ENCODE results near the gene IER3IP1.
"Not testable (repeated sequence)": the region's sequence is repeated elsewhere in the genome, so short reads cannot be mapped to it uniquely, and the experiment has no call there.

IER3IP1 gene, protein sequence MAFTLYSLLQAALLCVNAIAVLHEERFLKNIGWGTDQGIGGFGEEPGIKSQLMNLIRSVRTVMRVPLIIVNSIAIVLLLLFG

DNA sequence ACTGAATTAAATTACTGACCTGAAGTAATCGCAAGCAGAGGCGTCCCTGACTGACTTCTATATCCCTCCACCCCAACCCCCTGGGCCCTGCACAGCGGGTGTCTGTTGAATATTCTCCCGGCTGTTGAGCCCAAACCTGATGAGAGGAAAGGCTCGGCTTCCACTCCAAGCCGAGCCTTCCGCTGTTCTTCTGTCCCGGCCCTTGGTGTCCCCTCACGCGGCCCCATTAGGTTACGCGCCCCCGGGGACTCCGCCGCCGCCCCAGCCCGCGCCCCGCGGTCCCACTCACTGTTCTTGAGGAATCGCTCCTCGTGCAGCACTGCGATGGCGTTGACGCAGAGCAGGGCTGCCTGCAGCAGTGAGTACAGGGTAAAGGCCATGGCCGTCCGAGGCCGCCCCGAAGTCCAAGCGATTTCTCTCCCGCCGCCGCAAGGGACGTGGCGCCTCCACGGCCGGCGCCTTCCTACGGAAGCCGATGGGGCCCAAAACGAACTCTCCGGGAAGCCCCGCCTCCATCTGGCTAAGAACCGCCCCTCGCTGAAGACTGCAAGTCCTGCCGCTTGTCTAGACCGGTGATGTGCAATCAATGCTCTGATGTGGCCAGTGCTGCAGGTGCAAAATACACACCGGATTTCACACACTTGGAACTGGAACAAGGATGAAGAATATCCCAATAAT, at the start of gene IER3IP1:
TSS of gene IER3IP1 (minus strand) at position 467 of the 678 bp plus-strand sequence. CDS start at position 380, 87 bp downstream.
- peak; percentile 93 for DNase-seq

DNA sequence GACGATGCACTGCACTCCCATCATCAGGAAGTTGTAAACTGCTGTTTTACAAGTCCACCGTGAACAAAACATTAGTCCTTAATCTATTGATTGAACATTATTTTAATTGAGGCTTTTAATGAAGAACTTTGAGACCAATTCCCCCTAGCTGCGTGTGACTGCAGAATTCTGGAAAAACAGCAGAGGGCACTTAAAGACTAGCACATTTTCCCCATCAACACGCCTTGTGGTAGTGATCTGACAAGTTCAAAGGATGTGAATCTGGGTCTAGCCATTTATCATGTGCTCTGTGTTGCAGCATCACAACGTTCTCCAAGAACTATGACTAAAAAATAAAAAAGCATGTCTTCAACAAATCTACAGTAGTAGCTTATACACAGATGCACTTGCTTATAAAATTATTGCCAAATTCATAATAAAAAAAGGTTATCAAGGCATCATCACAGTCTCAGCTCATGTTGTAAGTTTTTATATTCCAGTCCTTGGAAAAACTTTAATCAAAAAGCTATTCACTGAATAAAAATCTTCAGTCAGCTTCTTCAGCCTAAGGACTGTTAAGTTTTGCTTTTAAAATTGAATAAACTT, 39.5 kb upstream of the IER3IP1 start:
- DNase-seq = peak; percentile 44

DNA sequence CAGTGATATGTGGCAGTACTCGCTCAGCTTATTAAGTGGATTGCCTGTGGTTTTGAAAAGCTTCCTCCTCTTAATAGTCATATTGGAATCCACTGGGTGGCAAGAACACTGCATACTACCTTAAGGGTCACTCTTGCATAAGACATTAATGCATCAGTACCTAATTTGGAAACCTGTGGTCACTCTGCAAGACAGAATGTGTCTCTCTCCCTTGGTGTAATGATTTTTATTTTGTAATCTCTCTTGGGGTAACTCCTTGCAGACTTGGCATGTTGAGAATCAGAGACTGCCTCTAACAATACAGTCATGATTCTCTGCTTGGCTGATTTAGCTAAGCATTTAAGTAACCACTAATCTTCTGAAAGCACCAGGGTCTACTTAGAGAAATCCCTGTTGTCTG, 33.0 kb upstream of the IER3IP1 start:
- DNase-seq = peak; percentile 6

DNA sequence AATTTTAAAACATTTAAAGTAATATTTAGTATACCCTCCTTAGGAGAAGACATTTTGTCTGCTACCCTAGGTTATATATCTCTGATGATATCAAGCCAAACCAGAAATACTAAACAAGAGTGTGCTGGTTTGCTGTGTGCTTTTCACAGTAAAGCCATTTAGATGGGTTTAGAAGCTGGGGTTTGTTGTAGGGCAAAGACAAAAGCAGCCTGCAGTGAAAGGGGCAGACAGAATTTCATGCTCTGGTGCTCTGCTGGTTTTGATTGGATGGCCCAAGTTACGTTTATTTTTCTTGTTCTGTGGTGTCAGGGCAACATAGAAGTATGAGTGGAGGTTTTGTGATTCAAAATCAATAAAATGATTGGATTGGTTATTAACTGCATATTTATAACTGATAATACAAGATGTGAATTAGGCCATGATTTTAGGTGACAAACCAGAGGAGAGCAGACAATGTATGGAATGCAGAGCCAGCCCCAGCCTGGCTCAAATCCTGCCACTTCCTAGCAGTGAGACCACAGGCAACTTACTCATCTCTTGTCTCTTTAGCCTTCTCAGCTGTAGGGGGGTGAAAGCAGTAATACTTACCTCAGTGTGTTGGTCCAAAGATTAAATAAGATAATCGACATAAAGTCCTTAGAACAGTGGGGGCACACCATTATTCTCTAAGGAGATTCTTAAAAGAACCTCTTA, 30.9 kb upstream of the IER3IP1 start:
- DNase-seq = peak; percentile 32

DNA sequence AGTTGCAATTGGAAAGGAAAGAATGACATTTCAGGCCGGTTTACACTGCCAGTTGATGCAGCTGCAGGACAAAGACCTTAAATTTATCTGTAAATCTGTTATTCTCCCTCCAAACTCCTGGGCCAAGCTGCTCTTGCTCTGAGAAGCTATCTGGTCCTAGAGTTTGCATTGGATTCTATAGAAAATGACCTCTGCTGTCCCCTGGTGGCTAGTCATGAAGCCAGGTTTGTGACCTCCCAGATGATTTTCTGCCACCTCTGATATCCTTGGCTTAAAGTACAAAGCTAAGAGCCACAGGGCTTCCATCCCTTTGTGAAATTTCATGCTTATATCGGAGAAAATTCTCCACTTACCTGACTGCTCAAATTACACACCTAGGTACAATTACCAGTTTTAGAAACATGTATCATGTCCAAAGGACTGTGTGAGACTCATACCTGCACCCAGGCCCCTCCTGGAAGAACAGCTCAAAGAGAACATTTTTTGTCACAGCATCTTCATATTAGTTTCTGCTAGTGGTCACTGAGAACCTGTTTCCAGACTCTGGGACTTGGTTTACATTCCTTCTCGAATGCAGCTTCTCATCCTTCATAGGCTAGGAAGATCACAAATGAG, 28.9 kb upstream of the IER3IP1 start:
- peak; percentile 33 for DNase-seq

DNA sequence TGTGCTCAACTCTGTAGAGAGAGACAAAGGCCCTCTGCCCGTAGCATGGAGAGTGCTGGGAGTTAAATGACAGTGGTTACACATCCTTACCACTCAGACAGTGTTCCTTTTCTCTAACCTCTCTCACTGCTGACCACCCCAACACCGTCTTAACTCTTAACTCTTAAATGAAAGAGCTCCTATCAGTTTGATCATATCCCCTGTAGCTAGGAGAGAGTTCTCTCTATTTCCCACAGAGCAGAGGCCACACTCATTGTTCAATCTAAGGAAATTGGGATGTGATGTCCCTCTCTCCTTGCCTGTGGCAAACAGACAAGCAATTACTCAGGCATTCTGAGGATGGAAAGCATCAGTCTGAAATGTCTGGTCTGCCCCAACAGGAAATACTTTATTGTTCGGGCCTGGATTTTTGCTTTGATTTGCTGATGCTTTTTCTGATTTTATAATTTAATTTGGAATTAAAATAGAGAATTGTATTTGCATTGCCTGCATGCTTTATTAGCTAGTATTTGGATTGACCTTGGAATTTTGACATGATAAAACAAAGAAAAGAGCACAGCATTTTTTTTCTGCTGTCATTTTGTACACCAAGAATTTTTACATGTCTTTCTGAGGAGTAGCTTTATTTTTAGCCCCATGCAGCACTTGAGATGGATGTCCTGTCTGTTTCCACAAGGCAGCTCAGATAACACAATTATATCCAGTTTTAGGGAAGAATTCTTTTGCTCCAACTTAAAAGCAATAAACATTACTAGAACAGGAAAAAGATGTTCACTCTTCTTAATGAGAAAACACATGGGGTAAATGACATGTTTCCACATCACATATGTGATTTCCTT, 27.7 kb upstream of the IER3IP1 start:
- DNase-seq = no peak

DNA sequence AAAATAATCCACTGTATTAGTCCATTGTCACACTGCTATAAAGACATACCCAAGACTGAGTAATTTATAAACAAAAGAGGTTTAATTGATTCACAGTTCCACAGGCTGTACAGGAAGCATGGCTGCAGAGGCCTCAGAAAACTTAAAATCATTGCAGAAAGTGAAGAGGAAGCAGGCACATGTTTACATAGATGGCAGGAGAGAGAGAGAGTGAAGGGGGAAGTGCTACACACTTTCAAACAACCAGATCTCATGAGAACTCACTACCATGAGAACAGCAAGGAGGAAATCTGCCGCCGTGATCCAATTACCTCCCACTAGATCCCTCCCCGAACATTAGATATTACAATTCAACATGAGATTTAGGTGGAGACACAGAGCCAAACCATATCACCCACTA, 19.8 kb upstream of the IER3IP1 start:
- not testable (repeated sequence) for DNase-seq

DNA sequence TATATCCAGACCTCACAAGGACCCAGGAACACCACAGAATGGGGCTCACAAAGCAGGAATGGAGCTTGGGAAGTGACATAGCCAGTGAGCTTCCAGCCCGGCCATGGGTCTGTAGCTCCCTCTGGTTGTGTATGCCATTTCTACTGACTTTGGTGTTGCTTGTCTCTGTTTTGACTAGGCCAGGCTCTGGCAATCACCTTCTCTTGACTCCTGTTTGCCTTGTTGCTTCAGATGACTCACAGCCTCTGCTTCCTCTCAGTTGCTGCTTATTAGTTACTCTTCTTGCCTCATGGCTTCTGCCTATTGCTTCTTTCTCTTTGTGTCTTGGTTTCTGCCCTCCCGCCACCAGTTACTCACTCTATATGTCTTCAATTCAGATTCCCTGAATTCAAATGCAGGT, 15.8 kb upstream of the IER3IP1 start:
- DNase-seq = no peak

DNA sequence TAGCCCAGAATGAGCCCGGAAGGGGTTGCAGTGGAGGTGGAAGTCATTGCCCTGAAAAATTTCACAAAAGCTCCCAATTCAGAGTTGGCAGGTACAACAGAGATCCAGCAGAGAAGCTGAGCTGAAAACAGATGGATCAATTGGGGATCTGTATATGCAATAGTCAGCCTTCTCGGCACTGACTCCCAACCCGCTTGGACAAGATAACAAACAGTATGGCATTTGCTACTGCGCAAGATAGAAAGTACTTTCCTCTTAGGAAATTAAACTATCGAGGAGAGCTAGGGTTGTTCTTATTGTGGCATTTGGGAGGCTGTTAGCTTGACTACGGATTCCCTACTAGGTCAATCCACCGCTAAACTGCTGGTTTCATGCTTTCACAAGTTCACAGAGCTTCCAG, 11.6 kb upstream of the IER3IP1 start:
- no peak for DNase-seq

DNA sequence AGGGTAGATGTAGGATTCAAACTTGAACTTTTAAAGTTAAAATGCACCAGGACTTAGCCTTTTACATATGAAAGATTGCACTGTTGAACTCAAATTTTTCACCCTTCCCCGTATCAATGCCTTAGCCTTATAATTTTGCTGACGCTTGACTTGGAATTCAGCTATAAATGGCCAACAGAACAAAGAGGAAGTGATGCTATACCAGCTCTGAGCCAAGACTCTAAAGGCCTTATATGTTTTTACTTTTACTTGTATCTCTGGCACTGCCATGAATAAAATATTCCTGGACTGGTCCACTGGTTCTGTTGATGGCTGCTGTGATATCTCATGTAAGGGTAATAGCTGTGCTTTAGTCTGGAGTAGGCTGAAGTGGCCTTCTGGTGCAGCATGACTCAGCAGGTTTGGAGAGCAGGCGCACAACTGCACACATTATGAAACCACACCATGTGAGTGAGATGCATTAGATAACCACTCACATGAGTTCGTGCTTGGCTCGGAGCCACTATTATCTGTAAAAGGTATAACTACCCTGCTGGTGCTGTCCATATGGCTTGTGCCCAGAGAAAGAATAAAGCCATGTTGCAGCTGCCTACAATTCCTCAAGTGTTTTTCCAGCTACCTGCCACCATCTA, 8.4 kb upstream of the IER3IP1 start:
- peak; percentile 30 for DNase-seq

DNA sequence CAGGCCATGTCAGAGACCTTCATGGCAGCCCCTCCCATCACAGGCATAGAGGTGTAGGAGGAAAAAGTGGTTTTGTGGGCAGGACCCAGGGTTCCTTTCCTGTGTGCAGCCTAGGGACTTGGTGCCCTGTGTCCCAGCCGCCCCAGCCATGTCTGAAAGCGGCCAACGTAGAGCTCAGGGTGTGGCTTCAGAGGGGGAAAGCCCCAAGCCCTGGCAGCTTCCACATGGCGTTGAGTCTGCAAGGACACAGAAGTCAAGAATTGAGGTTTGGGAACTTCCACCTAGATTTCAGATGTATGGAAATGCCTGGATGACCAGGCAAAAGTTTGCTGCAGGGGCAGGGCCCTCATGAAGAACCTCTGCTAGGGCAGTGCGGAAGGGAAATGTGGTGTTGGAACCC, 6.0 kb upstream of the IER3IP1 start:
- DNase-seq = not testable (repeated sequence)

DNA sequence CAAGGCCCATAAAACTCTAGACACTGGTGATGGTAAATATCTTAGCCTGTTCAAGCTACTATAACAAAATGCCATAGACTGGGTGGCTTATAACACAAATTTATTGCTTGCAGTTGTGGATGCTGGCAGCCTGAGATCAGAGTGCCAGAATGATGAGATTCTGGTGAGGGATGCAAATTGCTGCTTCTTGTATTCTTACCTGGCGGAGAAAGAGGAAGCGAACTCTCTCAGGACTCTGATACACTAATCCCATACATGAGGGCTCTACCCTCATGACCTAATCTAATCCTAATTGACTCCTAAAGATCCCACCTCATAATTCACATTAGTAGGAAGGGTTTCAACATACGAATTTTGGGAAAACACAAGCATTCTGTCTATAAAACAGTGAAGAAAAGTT, 4.6 kb upstream of the IER3IP1 start:
- DNase-seq = no peak

DNA sequence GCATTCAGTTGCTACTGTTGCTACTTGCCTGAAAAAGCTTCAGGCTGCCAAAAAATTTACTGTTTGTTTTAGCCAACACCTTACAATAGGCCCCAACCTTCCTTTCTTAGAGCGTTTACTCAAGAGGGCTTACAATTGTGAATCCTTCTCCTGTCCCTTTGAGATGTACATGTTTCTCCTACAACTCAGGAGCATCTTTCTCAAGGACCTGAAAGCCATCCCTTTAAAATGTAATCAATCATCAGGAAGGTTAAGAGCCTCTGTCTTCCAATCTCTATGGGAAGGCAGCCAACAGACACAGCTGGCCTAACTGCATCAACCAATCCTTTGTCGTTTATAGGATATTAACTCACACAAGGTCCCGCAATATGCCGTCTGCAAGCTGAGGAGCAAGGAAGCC, 3.4 kb upstream of the IER3IP1 start:
- DNase-seq = no peak

DNA sequence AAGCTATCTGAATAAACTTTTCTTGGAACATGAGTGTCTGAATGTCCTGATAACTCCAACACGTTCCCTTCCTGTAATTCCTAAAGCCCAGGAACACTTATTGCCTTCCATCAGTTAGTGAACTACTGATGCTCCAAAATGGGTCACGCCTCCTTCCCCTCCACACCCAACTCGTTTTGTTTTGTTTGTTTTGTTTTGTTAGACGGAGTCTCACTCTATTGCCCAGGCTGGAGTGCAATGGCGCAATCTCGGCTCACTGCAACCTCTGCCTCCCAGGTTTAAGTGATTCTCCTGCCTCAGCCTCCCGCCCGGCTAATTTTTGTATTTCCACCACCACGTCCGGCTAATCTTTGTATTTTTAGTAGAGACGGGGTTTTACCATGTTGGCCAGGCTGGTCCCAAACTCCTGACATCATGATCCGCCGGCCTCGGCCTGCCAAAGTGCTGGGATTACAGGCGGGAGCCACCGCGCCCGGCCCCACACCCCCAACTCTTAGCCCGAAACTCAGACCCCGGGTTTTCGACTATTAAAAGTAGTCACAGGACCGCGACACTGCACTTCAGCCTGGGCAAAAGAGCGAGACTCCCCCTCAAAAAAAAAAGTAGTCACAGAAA, 774 bp downstream of the IER3IP1 start:
- DNase-seq = peak; percentile 21

DNA sequence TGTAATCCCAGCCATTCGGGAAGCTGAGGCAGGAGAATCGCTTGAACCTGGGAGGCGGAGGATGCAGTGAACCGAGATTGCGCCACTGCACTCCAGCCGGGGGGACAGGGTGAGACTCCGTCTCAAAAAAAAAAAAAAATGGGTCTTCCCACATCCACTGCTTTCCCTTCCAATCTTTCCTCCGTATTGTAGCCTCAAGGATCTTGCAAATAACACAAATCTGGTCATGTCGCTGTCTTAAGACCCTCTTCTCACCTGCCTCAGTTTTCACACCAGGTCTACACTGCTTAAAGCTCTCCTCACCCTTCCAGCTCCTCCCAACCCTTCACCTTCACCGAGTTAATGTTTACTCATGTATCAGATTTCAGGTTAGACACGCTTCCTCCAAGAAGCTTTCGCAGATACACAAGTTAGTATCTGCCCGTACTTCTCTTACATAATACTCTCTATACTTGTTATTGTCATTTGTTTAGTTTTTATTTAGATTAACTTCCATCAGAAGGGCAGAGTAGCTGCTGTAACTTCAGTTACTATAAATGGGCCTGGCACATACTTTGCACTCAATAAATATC, 1.5 kb downstream of the IER3IP1 start:
- DNase-seq = no peak

DNA sequence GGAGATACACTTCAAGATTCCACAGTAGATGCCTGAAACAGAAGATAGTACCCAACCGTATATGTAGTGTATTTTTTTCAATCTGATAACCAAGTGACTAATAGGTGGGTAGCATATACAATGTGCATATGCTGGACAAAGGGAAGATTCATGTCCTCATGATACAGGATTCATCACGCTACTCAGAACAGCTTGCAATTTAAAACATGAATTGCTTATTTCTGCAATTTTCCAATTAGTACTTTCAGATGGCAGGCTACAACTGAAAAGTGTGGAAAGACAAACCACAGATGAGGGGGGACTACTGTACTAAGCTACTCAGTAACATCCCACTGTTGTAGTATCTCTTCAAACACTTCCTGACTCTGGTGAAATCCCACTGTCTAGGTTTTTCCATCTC, 3.7 kb downstream of the IER3IP1 start:
- no peak for DNase-seq

DNA sequence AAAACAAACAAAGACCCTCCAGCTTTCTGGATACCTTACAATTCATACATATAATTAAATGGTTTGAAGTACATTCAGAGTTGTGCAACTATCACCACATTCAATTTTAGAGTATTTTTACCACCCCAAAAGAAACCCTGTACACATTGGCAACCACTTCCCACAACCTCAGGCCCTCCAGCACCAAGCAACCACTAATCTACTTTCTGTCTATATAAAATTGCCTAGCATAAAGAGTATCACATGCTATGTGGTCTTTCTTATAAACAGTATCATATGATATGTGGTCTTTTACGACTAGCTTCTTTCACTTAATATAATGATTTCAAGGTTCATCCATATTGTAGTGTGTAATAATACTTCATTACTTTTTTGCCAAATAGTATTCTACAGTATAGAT, 7.3 kb downstream of the IER3IP1 start:
- no peak for DNase-seq

DNA sequence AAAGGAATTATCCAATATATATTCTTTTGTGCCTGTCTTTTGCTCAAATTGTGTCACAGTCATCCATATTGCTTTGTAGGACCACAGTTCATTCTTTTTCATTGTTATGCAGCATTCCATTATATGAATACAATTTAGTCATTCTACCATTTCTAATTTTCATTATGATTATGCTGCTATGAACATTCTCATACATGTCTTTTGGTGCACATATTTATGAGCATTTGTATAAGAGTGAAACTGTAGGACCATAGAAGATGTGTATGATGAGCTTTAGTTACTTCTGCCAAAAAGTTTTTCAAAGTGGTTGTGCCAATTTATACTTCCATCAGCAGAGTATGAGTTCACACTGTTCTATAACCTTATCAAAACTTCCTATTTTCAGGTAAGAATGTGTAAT, 7.7 kb downstream of the IER3IP1 start:
- no peak for DNase-seq

DNA sequence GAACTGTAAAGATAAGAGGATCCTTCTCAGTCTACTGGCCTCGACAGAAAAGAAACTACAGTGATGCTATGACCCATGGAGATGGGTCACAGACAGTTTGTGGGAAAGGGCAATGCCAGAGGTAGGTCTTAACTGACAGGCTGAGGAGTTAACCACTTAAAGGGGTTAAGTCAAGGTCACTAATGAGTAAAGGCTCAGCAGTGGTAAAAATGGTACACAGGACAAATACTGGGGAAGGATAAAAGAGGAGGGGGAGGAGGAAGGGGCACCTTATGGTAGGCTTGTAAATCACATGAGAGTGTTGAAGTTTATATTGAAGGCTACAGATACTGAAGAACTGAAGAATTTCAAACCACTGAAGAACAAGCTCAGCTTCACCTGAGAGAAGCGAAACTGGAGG, 9.9 kb downstream of the IER3IP1 start:
- DNase-seq = no peak

DNA sequence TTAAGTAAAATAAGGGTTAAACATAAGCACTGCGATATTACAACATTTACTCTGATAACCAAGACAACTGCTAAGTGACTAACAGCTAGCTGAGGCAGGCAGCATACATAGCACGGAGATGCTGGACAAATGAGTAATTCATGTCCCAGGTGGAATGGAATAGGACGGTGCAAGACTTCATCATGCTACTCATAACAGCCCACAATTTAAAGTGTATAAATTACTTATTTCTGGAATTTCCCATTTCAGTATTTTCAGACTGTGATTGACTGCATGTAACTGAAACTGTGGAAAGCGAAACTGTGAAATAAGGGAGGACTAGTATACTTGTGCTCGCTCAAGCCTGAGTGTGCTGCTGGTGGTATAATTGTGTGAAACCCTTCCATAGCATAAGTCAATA, 12.9 kb downstream of the IER3IP1 start:
- DNase-seq = peak; percentile 73

DNA sequence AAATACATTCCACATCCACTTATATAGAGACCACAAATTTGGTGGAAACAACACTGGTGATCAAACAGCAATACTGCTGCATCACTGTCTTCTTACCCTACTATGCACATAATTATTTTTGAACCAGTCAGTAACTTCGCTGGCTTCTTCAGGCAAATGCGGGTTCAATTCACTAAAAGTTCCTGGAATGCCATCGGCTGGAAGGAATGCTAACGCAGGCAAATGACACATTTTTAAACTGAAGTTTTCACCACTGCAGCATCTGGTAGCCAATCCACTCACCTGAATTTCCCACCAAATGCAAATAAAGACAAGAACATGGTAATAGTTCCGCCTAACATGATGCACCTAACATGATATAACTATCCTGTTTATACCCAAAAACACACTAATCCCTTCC, 15.9 kb downstream of the IER3IP1 start:
- no peak for DNase-seq
